ENCODE measurements around the gene IRAK2. TPM values are rescaled to one million over a fixed set of nuclear protein-coding genes. Genes with fewer than 3 reads are reported as not detected.

The IRAK2 gene
- total RNA-seq, 1 donor, result 4.0 TPM

DNA sequence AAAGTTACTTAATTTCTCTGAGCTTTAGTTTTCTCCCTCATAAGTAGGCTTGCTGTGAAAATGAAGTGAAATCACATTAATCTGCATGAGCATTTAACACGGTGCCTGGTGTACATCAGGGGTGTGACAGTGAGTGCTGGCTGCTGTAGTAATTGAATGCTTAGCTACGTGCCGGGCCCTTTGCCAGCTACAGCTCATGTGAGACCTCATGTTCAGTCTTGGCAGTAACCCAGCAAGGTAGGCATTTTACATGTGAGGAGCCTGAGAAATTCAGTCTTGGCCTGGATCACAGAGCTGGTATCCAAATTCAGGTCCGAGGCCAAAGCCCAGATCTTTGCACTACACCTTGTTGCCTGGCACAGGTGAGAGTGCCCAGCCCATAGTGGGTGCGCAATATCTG, 118.9 kb downstream of the IRAK2 start:
- H3K4me3 ChIP-seq (ENCODE audit: insufficient read depth, low read length), result no peak overlapping the region
- no peaks in the 10 kb centered on the region for H4K20me1 ChIP-seq (ENCODE audit: insufficient read depth, low read length)
- no peak for DNase-seq (ENCODE audit: insufficient read length, low spot score, missing footprints)

DNA sequence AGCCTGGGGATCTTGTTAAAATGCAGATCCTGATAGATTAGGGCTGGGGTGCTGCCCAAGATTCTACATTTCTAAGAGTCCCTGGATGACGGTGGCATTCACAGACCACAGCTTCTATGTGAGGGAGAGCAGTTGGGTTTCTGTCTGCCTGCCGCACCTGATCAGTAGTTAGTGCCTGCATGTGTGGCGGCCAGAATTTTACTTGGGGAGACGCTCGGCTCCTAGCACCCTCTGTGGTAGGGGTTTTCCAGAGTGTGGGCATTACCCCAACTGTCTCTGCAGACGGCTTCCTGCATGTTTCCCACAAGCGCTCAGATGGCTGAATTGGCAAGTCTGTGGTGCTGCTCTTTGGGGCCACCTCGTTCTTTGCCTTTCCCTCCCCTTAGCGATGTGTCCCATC, 119.8 kb downstream of the IRAK2 start:
- H3K4me1 ChIP-seq (ENCODE audit: insufficient read depth, low read length), result peaks cover 31% of the 10 kb centered on the region
- no peaks in the 10 kb centered on the region for H3K9me3 ChIP-seq (ENCODE audit: low read depth, low read length)
- peaks cover 18% of the 10 kb centered on the region for H3K36me3 ChIP-seq (ENCODE audit: insufficient read depth, low read length)
- H4K20me1 ChIP-seq (ENCODE audit: insufficient read depth, low read length), result no peaks in the 10 kb centered on the region
- no peak overlapping the region for H3K4me3 ChIP-seq (ENCODE audit: insufficient read depth, low read length)
- H2AFZ ChIP-seq (ENCODE audit: low read length), result no peak overlapping the region
- no peak overlapping the region for H3K27ac ChIP-seq (ENCODE audit: low read depth, low read length)
- no peak for DNase-seq (ENCODE audit: insufficient read length, low spot score, missing footprints)
- peaks cover 9% of the 10 kb centered on the region for H3K79me2 ChIP-seq (ENCODE audit: insufficient read depth, low read length)
- TF ChIP-seq, protein P1, sequence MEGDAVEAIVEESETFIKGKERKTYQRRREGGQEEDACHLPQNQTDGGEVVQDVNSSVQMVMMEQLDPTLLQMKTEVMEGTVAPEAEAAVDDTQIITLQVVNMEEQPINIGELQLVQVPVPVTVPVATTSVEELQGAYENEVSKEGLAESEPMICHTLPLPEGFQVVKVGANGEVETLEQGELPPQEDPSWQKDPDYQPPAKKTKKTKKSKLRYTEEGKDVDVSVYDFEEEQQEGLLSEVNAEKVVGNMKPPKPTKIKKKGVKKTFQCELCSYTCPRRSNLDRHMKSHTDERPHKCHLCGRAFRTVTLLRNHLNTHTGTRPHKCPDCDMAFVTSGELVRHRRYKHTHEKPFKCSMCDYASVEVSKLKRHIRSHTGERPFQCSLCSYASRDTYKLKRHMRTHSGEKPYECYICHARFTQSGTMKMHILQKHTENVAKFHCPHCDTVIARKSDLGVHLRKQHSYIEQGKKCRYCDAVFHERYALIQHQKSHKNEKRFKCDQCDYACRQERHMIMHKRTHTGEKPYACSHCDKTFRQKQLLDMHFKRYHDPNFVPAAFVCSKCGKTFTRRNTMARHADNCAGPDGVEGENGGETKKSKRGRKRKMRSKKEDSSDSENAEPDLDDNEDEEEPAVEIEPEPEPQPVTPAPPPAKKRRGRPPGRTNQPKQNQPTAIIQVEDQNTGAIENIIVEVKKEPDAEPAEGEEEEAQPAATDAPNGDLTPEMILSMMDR (IDR thresholded peaks at IDR 0.05; ENCODE audit: extremely low read depth, low read depth, low read length), result no peak
- H3K4me2 ChIP-seq (ENCODE audit: insufficient read depth, low read length), result no peak overlapping the region
- no peaks in the 10 kb centered on the region for H3K27me3 ChIP-seq (ENCODE audit: insufficient read depth, low read length)

More for the DNA sequence above, 118.9 kb downstream of the IRAK2 start:
- H3K9me3 ChIP-seq (ENCODE audit: low read depth, low read length), result no peaks in the 10 kb centered on the region
- H2AFZ ChIP-seq (ENCODE audit: low read length), result no peak overlapping the region
- H3K36me3 ChIP-seq (ENCODE audit: insufficient read depth, low read length), result peaks cover 22% of the 10 kb centered on the region
- no peak overlapping the region for H3K27ac ChIP-seq (ENCODE audit: low read depth, low read length)
- no peaks in the 10 kb centered on the region for H3K27me3 ChIP-seq (ENCODE audit: insufficient read depth, low read length)
- peaks cover 31% of the 10 kb centered on the region for H3K4me1 ChIP-seq (ENCODE audit: insufficient read depth, low read length)
- H3K4me2 ChIP-seq (ENCODE audit: insufficient read depth, low read length), result no peak overlapping the region
- TF ChIP-seq, protein P1 (IDR thresholded peaks at IDR 0.05; ENCODE audit: extremely low read depth, low read depth, low read length), result no peak
- H3K79me2 ChIP-seq (ENCODE audit: insufficient read depth, low read length), result peaks cover 9% of the 10 kb centered on the region

- peaks cover 31% of the 10 kb centered on the region for H3K4me1 ChIP-seq (ENCODE audit: insufficient read depth, low read length)
- TF ChIP-seq, protein P1 (IDR thresholded peaks at IDR 0.05; ENCODE audit: extremely low read depth, low read depth, low read length), result no peak
- H3K27ac ChIP-seq (ENCODE audit: low read depth, low read length), result no peak overlapping the region
- H3K4me3 ChIP-seq (ENCODE audit: insufficient read depth, low read length), result no peak overlapping the region
- H4K20me1 ChIP-seq (ENCODE audit: insufficient read depth, low read length), result peaks cover under 1% of the 10 kb centered on the region
- no peaks in the 10 kb centered on the region for H3K9me3 ChIP-seq (ENCODE audit: low read depth, low read length)
- no peak overlapping the region for H2AFZ ChIP-seq (ENCODE audit: low read length)
- H3K4me2 ChIP-seq (ENCODE audit: insufficient read depth, low read length), result no peak overlapping the region
- DNase-seq (ENCODE audit: insufficient read length, low spot score, missing footprints), result no peak
- H3K79me2 ChIP-seq (ENCODE audit: insufficient read depth, low read length), result peaks cover 9% of the 10 kb centered on the region
- peaks cover 10% of the 10 kb centered on the region for H3K36me3 ChIP-seq (ENCODE audit: insufficient read depth, low read length)
- H3K27me3 ChIP-seq (ENCODE audit: insufficient read depth, low read length), result no peaks in the 10 kb centered on the region
Measured at GRCh38 chr3:10285272-10286132, 120.8 kb downstream of the IRAK2 start.

- Histone ChIP-seq H3K27me3 (ENCODE audit: insufficient read depth, low read length) (no peaks in the 10 kb centered on the region), H3K4me1 (ENCODE audit: insufficient read depth, low read length) (peaks cover 31% of the 10 kb centered on the region), H3K9me3 (ENCODE audit: low read depth, low read length) (no peaks in the 10 kb centered on the region), H4K20me1 (ENCODE audit: insufficient read depth, low read length) (peaks cover 3% of the 10 kb centered on the region), H3K36me3 (ENCODE audit: insufficient read depth, low read length) (peaks cover 7% of the 10 kb centered on the region), H3K27ac (ENCODE audit: low read depth, low read length) (no peak overlapping the region), H2AFZ (ENCODE audit: low read length) (no peak overlapping the region), H3K79me2 (ENCODE audit: insufficient read depth, low read length) (peaks cover 9% of the 10 kb centered on the region), H3K4me2 (ENCODE audit: insufficient read depth, low read length) (no peak overlapping the region), H3K4me3 (ENCODE audit: insufficient read depth, low read length) (no peak overlapping the region)
- DNase-seq (ENCODE audit: insufficient read length, low spot score, missing footprints), result no peak
- TF ChIP-seq, protein P1 (IDR thresholded peaks at IDR 0.05; ENCODE audit: extremely low read depth, low read depth, low read length), result no peak
Measured at GRCh38 chr3:10286133-10286524, 121.4 kb downstream of the IRAK2 start.

Data from osteoblast (primary cell).